Measurements from ENCODE around the gene TASP1.

The TASP1 gene

GRCh38 chr20:13567663-13568062, 71.1 kb downstream of the TASP1 start:
- no peak for DNase-seq

- DNase-seq, result no peak
Observed at GRCh38 chr20:13563854-13564253, 74.9 kb downstream of the TASP1 start.

- no peak for DNase-seq
Observed at GRCh38 chr20:13554706-13555105, 84.0 kb downstream of the TASP1 start.

- no peak for DNase-seq
Observed at GRCh38 chr20:13554076-13554475, 84.7 kb downstream of the TASP1 start.

- DNase-seq, result no peak
Observed at GRCh38 chr20:13552061-13552460, 86.7 kb downstream of the TASP1 start.

GRCh38 chr20:13549451-13549850, 89.3 kb downstream of the TASP1 start:
- DNase-seq, result no peak

GRCh38 chr20:13546497-13547131, 92.1 kb downstream of the TASP1 start:
- DNase-seq, result peak; percentile 49 to 53

- DNase-seq, result no peak
Observed at GRCh38 chr20:13545790-13546189, 92.9 kb downstream of the TASP1 start.

GRCh38 chr20:13543783-13544182, 94.9 kb downstream of the TASP1 start:
- DNase-seq, result no peak

- no peak for DNase-seq
Observed at GRCh38 chr20:13535627-13536026, 103.1 kb downstream of the TASP1 start.

GRCh38 chr20:13533946-13534345, 104.8 kb downstream of the TASP1 start:
- no peak for DNase-seq

GRCh38 chr20:13530146-13530545, 108.6 kb downstream of the TASP1 start:
- no peak for DNase-seq

GRCh38 chr20:13526551-13526950, 112.2 kb downstream of the TASP1 start:
- DNase-seq, result no peak

GRCh38 chr20:13525225-13525940, 113.3 kb downstream of the TASP1 start:
- DNase-seq, result no peak

GRCh38 chr20:13524339-13524738, 114.4 kb downstream of the TASP1 start:
- no peak for DNase-seq

GRCh38 chr20:13517831-13518230, 120.9 kb downstream of the TASP1 start:
- DNase-seq, result no peak

- no peak for DNase-seq
Observed at GRCh38 chr20:13515796-13516558, 122.8 kb downstream of the TASP1 start.

GRCh38 chr20:13515291-13515690, 123.4 kb downstream of the TASP1 start:
- no peak for DNase-seq

- DNase-seq, result no peak
Observed at GRCh38 chr20:13510837-13511488, 127.8 kb downstream of the TASP1 start.

GRCh38 chr20:13507646-13508045, 131.1 kb downstream of the TASP1 start:
- no peak for DNase-seq

- DNase-seq, result no peak
Observed at GRCh38 chr20:13501500-13501899, 137.2 kb downstream of the TASP1 start.

- DNase-seq, result no peak
Observed at GRCh38 chr20:13494019-13494418, 144.7 kb downstream of the TASP1 start.

GRCh38 chr20:13493143-13493542, 145.6 kb downstream of the TASP1 start:
- no peak for DNase-seq
